HL-60/S4 treated with retinoic acid at 250 ng/mL for 4 days and 3 days (cell line): ENCODE measurements around the gene FGF8.

Source experiments
- in situ Hi-C: fragments of 300-500 bp; cut with MboI; formaldehyde crosslinking; loops from 2 replicates; pipeline ENCODE4 v1.7.0; 2022; ENCODE audit warnings: low sequenced_read_pairs

Gene FGF8

DNA sequence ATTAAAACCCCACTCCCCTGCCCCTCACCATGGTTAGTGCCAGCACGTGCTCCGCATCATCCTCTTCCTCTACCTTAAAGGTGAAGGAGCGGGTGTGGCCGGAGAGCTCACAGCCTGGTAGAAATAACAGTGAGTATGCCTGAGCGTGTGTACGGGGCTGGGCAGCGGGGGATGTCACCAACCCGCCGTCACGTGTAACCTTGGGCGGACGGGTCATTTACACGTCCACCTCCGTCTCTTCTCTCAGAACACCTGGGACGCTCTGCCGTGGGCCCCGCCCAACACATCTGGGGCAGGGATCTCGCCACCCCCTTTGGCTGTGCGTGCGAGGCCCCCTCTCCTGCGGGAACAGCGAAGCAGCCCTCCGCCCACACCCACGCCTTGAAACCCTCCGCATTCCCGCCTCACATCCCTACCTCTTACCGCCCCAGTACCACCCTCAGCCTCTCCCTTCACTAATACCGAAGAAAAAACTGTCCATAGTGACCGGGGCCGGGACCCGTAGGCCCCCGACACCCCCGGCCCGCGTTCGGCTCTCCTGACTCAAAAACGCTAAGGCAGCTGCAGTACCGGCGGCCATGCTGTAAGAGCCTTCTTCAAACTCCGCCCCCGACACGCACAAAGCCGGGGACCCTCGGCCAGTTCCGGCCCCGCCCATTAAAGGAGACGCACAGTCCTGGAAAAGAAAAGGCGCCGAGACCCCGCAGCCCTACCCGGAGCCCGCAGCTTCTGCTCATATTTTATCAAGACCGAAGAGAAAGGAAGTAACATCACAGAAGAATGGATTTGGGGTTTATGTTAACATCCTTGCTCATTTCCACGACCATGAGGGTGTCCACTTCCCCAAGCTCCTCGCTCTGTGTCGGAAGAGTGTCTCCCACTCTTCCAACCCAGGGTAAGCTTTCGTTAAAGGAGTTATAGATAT, 7.2 kb upstream of the FGF8 start, which contains the start of gene NPM3:
NPM3 (minus strand) TSS at position 636 of the 925 bp plus-strand sequence; CDS start at position 580, 56 bp downstream.
- in situ Hi-C loops = no loop called here

GRCh38 chr10:101781984-101782810, 6.3 kb upstream of the FGF8 start:
- in situ Hi-C loops = no loop called here

GRCh38 chr10:101781655-101781983, 5.7 kb upstream of the FGF8 start:
- in situ Hi-C loops = no loop called here

DNA sequence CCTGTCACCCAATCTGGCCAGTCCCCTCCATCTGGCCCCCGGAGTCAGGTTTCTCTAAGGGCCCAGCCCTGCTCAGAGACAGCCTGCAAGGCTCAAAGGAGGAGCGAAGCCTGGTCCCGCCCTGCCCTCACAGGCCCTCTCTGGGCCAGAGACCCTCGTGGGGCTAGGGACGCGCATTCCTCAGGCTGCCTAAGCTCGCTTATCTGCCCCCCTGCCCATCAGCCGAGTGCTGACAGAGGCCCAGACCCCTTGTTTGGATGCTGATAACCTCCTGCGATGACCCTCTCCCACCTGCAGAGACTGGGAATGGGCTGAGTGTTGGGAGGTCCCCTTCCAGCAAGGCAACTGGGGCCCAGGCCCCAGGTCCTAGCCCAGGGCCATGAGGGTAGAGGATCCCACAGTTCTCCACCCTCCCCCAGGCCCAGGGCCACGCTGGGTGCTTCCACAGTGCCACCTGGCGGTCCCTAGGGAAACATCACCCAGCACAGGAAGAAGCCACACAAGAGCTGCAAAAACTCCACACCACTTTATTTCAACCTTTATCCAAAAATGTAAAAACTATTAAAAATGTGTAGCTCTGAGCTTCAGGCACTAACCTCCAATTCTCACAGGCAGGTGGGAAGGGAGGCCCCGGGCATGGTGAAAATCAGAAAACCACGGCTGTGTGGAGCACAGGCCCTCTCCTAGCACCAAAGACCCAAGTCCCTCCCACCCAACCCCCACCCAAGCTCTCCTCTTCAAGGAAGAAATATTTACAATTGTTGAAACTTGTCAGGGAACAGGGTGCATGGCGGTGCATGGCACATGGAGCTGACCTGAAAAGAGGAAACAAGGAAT, 5.1 kb upstream of the FGF8 start:
- in situ Hi-C loops = no loop called here

DNA sequence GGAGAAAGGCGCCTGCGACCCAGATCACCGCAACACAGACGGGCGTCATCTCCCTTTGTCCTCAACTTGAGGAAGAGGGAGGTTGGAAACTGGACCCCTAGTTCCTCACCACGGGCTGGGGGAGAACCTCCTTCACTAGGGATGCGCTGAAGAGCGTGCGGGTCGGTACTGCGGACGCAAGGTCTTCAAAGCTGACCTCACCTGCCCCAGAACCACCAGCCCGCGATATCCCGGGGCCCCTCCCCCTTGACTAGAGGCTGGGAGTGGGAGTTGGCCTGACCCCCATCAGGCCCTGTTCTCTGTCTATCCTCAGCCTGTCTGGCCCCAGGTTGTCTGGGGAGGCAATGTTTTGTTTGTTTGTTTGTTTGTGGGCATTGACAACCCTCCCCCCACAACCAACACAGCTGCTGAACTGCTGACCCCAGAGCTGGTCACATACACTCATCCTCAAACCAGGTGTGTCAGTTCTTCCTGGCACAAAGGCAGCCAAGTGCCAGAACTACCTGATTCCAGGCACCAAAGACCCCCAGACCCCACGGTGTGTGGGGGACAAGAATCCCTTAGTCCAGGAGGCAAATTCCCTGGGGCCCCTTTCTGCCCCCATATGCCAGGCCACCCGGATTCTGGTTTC, 4.4 kb upstream of the FGF8 start:
- in situ Hi-C loops = no loop called here

- in situ Hi-C loops = no loop called here
These were observed 3.8 kb upstream of the FGF8 start for GRCh38 chr10:101779544-101780186.

GRCh38 chr10:101778781-101779543, 3.0 kb upstream of the FGF8 start:
- in situ Hi-C loops = no loop called here

DNA sequence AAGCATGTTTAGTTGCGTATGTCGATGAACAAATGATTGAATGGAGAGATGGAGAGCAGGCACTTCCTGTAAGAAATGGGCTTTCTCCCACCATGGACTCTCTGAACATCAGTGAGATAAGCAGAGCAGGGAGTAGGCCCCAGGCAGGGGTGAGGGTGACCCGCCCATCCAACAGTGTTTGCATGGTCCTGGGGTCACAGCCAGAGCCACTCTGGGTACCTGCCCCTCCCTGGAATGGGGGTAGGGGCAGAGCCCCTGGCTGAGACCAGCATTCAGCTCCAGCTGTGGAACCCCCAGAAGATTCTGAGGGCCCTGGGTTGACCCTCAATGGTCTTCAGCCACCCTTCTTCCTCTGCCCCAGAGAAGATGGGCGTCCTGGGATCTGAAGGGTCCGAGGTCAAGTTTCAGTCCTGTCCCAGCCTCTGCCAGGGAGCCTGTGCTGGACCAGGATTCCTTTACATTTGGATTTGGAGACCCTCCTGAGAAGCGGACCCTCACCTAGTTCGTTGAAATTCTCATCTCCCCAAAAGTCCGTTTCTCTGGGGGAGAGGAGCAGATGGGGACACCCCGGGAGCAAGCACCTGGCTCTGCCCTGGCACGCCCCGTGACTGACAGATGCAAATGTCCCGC, 2.4 kb upstream of the FGF8 start:
- in situ Hi-C loops = no loop called here

GRCh38 chr10:101777619-101778145, 1.8 kb upstream of the FGF8 start:
- in situ Hi-C loops = no loop called here

DNA sequence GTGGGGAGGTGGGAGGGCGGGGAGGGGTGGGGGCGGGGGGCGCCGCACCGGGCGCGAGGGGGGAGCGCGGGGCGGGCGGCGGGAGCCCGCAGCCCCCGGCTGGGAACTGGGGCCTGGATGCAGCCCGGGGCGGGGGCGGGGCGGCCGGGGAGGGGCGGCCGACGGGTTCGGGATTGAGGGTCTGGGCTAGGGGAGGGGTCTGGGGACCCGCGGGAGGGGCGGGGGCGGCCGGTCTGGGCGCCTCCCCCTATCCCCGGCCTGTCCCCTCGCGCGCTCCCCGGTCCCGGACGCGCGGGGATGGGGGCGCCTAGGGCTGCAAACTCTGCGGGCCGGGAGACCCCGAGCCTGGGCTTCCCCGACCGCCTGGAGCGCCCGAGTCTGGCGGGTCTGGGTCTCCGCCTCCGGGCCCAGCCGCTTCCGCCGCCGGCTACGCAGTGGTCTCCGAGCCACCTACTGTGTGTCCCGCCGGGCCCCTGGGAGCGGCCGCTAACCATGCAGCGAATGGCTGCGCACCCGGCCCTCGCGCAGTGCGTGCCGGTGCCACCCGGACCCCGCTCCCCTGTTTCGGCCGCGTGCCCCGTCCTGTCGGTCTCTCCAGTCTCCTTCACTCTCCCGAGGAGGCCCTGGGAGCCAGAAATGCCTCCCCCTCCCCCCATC, 375 bp upstream of the FGF8 start:
- in situ Hi-C loops = no loop called here

- in situ Hi-C loops = no loop called here
These were observed 1.2 kb downstream of the FGF8 start for GRCh38 chr10:101774589-101775272.

DNA sequence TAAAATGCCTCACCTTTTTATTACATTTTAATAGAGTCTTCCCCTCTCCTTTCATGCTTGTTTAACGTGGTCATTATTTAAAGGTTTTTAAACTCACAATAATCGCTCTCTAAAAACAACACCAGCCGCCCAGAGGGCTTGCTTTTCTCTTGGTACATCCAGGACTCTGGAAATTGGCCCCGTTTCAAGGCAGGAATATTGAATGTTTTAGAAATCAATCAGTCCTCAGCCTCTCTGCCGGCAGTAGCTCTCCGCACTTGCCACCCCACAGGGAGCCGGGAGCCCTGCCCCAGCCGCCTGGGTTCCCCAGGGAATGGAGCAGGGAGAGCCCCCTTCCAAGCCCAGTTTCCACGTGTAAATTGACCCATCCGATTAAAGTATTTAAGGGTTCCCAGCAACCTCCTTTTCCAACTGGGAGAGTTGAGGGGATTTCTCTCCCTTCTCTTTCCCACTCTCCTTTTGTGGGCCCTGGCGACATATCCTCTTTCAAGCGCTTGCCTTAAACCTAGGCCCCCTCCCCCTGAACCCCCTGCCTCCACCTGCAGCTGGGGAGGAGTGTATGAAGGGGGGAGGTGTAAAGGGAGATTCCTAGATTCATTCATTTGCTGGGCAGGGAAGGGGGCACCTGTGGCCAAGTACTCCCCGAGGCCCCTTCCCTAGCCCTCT, 1.9 kb downstream of the FGF8 start:
- in situ Hi-C loops = no loop called here

DNA sequence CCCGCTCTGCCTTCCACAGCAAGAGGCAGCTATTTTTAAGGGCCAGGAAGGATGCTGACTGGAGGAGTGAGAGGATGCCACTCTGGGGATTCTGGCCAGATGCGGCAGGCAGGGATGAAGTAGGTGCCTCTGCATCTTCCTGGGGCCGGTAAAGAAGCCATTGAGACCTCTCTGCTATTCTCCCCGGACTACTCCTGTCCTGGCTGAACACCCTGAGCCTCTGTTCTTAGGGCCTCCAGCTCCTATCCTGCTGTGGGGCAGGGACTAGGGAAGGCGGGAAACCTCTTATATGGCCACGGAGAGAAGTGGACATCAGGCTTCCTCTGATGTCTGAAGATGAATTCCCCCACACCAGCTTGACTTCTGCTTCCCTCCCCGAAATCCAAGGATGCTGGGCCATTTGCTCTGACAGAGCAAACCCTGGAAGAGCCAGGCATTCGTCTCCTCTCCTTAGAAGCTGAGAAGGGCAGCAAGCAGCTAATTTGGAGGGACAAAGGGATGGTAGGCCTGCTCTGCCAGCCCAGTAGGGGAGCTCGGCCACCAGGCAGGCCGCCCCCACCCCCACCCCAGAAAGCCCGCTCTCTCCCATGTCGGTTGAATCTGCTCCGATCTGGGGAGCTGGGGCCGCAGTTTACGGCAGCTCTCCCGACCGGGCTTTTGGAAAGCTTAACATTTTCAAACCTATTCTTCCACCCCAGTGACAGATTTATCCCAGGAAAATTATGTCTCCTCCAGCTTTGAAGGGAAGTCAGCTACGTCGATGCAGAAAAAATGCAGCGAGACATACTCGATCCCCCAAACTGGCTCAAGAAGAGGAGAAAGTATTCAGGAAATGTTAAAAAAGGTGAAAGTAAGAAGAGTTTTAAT, 2.8 kb downstream of the FGF8 start:
- in situ Hi-C loops = no loop called here

GRCh38 chr10:101772017-101772894, 3.7 kb downstream of the FGF8 start:
- in situ Hi-C loops = no loop called here

- in situ Hi-C loops = no loop called here
These were observed 4.5 kb downstream of the FGF8 start for GRCh38 chr10:101771380-101771779.
